Stimulated activated CD4-positive, alpha-beta T cell treated with anti-CD3 and anti-CD28 coated beads, Interleukin-12 subunit alpha, Interleukin-12 subunit beta, amount 100 ng/mL, for 48 hours (primary cell): Measurements from ENCODE around the gene HYAL1.
"Not testable (repeated sequence)": the region's sequence is repeated elsewhere in the genome, so short reads cannot be mapped to it uniquely, and the experiment has no call there.

Source experiments
- DNase-seq, 3 donors: peaks; one replicate each; pipeline ENCODE4 v3.0.0-alpha.2; 2020; ENCODE audit warnings: low read depth in 2 of 3, low spot score in 1 of 3

The HYAL1 gene

GRCh38 chr3:50319181-50319893 lies 16.0 kb upstream of the HYAL1 start:
- no peak for DNase-seq

DNA sequence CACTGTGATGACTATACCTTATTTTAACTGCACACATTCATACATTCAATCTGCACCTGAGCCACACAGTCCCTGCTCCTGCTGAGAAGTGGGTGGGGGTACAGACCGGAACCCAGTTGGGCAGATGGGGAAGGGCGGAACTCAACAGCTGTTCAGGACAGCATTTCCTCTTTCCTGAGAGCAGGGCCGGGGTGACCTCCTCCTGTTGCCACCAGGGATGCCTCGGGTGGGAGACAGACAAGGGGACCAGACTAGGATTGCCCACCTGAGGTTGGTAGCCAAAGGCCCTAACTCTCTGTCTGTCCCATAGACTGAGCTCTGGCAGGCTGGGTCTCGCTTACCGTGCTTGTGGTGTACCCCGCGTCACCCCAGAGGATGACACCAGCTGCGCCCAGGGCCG lies 15.2 kb upstream of the HYAL1 start:
- DNase-seq, result no peak

GRCh38 chr3:50318163-50318562 lies 14.8 kb upstream of the HYAL1 start:
- DNase-seq, result no peak

GRCh38 chr3:50317300-50317699 lies 13.9 kb upstream of the HYAL1 start:
- no peak for DNase-seq

DNA sequence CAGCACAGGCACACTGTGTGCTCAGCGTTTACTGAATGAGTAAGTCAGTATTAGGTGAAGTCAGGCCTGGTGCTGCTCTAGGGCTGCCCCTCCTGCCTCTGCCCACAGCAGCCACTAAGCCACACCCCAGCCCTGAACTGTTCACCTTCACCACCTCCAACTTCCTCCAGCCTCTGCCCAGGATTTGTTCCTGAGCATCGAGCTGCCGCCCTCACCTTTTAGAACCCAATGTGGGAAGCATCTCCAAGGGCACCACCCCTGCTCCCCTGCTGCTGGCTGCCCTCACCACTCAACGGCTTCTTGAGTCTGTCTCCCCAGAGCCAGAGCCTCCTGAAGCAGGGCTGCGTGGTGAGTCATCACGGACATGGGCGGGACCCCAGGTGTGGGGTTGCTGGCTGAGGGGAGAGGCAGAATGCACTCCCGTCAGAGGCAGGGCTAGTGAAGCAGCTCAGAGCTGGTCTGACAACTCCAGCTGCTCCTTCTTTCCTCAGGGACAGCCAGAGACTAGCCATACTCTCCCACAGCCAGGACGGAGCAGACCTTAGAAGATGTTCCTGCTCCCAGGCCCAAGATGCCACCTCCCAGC lies 13.4 kb upstream of the HYAL1 start:
- no peak for DNase-seq

GRCh38 chr3:50314816-50315215 lies 11.4 kb upstream of the HYAL1 start:
- no peak for DNase-seq

DNA sequence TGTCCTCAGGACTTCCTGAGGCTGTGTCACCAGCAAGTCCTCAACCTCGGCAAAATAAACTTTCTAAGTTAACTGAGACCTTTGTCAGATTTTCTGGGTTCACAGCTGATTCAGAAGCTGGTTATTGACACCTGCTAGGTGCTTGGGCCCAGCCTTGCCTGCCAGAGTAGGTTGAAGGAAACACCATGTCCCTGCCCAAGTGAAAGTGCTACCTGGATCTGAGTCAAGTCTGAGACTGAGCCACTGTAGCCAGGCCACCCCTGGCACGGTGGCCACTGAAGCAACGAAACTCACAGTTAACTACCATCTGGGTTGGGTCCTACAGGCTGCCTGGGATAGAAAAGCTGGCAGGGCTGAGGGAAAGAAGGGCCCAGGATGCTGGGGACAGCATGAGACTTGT lies 11.0 kb upstream of the HYAL1 start:
- DNase-seq, result no peak

DNA sequence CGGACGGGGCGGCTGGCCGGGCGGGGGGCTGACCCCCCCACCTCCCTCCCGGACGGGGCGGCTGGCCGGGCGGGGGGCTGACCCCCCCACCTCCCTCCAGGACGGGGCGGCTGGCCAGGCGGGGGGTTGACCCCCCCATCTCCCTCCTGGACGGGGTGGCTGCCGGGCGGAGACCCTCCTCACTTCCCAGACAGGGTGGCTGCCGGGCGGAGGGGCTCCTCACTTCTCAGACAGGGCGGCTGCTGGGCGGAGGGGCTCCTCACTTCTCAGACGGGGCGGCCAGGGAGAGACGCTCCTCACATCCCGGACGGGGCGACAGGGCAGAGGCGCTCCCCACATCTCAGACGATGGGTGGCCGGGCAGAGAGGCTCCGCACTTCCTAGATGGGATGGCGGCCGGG lies 8.7 kb upstream of the HYAL1 start:
- DNase-seq, result not testable (repeated sequence)

GRCh38 chr3:50304601-50305000 lies 1.2 kb upstream of the HYAL1 start:
- no peak for DNase-seq

- DNase-seq, result no peak
These were observed 1.0 kb downstream of the HYAL1 start for GRCh38 chr3:50302095-50303012.

DNA sequence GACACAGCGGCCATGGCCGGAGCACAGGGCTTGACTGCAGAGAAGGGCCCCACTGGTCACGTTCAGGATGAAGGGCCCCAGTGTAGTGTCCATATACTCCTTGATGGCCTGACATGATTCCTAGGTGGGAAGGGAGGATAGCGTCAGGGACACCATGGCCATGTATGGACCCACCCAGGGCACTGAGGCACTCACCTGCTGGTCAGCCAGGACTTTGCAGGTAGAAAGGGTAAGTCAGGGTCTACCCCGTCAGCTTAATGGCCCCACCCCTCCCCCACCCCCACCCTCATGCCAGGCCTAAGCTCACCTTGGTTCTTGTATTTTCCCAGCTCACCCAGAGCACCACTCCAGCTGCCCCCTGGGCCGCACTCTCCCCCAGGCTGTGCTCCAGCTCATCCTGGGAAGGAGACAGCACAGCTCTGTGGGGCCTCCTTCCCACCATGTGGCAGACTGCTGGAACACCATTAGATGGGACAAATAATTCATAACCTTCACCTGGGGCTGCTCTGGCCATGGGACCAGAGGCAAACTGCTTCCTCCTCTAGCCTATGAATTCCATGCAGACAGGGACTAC lies 2.6 kb downstream of the HYAL1 start:
- DNase-seq, result no peak

DNA sequence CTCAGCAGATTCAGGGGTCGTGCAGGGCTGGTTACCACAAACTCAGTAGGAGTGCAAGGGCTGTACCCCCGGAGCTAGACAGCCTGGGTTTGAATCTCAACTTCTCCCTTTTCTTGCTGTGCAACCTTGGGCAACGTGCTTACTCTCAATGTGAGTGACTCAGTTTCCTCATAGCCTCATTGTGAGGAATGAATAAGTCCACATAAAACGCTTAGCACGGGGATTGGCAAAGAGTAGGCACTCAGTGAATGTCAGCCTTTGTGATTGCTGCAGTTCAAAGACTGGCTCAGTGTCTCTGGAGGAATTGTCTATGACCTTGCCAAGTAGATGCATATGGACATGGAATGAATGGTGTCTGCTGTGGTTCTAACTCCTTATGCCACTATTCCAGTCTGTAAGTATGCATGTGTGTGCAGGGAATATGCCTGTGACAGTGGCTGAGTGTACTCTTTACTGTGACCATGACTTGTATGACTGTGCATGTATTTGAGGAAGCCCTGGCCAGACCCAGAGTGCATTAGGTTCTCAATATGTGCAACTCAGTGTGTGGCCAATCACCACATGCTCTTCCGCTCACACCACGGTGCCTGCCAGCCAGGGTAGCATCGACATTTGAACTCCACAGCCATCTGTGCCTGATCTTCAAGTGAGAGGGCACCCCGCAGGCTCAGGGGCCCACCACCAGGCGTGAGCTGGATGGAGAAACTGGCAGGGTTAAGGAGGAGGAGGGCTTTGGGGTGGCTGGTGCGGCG lies 3.3 kb downstream of the HYAL1 start:
- DNase-seq, result no peak

- DNase-seq, result no peak
These were observed 3.8 kb downstream of the HYAL1 start for GRCh38 chr3:50299638-50299928.

- DNase-seq, result peak; percentile 99 to 100 (median 99)
These were observed 4.3 kb downstream of the HYAL1 start, which contains the start of the genes HYAL3 and NAA80 for GRCh38 chr3:50298836-50299637. Gene HYAL3, minus strand, starts transcription at chr3:50299405. Its CDS starts 3,803 bp downstream, at chr3:50295602. Gene NAA80, minus strand, starts transcription at chr3:50299405. Its CDS starts 1,942 bp downstream, at chr3:50297463.

DNA sequence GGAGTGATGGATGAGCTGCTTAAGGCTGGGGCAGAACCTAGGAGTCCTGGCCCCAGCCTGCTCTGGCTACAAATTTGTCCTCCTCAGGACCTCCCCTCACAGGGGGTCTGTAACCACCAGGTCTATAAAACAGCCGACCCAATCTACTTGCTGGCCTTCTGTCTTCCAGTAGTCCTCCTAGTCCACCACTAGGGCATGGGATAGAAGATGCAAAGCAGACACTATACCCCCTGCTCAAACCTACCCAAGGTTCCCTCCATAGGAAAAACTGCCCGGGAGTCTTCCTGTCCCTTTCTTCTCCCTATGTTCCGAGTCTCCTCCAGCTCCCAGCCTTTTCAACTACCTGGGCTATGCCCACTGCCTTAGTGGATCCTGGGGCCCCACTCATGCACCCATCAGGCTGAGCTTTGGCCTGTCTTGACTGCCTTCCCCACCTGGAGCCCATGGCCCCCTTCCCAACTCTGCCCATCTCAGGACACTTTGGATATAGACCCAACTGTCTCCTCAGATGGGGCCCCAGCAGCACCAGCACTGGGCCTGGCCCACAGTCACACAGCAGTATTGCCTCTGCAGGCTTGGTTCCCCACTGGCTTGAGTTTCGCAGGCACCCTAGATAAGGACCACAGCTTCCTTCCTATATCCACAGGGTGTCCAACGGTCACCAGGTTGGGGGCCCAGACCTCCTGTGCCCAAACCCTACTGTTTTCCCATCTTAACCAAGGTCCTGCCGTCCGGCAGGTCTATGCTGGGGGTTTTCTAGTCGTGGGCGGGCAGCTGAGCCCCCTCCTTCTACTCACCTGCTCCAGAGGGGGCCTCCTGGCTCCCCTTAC lies 5.3 kb downstream of the HYAL1 start:
- DNase-seq, result no peak

GRCh38 chr3:50297384-50297775 lies 6.0 kb downstream of the HYAL1 start:
- no peak for DNase-seq

DNA sequence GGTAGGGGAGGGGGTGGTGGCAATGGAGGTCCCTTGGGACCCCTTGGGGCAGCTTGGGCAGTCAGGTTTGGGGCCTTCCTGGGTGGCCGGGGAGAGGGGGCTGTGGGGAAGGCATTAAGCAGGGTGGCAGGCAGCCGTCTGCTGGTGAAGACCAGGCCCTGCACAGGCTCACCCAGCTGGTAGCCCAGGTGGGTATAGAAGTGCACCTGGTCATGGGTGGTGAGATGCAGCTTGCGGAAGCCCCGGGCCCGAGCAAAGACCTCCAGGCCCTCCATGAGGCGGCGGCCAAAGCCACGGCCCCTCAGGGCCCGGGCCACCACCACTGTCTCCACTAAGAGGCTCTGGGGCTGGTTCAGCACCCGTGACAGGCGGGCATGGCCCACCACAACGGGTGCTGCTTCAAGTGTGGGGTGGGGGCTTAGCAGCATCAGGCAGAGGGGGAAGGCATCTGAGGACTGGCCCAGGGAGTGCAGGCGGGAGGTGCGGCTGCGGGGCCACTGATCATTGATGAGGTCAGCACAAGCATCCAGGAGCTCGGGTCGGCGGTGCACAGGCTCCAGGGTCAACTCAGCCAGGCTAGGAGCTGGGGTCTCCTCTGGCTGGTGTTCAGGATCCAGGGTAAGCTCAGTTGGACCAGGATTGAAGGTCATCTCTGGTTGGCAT lies 6.5 kb downstream of the HYAL1 start:
- no peak for DNase-seq

DNA sequence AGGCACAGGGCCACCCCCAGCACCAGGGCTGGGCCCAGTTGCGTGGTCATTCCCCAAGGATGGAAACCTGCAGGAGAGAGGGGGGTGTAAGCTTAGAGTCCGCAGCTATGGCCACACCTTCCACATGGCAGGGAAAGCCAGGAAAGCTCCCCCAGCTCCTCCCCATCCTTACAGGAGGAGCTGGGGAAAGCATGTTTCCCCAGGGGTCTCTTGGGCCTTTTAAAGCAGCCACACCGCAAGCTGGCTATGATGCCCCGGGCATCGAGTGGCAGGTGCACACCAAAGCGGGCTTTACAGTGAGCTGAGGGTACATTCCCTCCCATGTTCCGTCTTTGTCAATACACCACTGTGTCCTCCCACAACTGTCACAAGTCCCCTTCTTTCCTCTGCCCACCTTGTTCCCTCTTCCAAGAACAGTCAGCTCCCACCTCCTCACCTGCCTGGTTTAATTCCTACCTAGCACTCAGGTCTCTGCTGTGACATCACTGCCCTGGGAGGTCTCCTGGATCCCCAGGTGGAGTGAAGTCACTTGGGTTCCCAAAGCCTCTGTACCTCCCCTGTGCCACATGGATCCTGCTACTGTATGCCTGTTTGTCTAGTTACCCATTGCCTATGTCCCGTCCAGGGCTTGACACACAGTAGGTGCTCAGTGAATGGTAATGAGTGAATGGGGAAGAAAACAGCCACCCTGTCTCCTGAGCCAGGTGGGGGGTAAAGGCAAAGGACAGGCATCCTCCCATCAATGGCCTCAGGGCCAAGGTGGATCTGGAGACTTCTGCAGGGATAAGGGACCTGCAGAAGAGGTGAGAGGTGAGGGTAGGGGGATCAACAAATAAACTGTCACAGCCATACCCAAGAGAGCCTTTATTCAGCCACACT lies 7.6 kb downstream of the HYAL1 start:
- DNase-seq, result no peak
